ENCODE measurements around the gene ACTRT2.

- TF ChIP-seq, protein P1, sequence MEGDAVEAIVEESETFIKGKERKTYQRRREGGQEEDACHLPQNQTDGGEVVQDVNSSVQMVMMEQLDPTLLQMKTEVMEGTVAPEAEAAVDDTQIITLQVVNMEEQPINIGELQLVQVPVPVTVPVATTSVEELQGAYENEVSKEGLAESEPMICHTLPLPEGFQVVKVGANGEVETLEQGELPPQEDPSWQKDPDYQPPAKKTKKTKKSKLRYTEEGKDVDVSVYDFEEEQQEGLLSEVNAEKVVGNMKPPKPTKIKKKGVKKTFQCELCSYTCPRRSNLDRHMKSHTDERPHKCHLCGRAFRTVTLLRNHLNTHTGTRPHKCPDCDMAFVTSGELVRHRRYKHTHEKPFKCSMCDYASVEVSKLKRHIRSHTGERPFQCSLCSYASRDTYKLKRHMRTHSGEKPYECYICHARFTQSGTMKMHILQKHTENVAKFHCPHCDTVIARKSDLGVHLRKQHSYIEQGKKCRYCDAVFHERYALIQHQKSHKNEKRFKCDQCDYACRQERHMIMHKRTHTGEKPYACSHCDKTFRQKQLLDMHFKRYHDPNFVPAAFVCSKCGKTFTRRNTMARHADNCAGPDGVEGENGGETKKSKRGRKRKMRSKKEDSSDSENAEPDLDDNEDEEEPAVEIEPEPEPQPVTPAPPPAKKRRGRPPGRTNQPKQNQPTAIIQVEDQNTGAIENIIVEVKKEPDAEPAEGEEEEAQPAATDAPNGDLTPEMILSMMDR (IDR thresholded peaks at IDR 0.05; ENCODE audit: insufficient read depth, low read length, poor library complexity, severe bottlenecking): no peak
- no peak for TF ChIP-seq EZH2phosphoT487 (conservative IDR thresholded peaks at IDR 0.05; ENCODE audit: low read length)
Measured at GRCh38 chr1:3070309-3070643, 49.0 kb downstream of the ACTRT2 start.
